Upper lobe of left lung (tissue), 6 donors: ENCODE data around the gene PPP1R3D. TPM values are rescaled to one million over a fixed set of nuclear protein-coding genes. Genes with fewer than 3 reads are reported as not detected.
A peak's percentile ranks its signal among the peaks of the same experiment; 100 is the strongest.

Experiments
- ATAC-seq, 2 donors: fragments of 200-7000 bp; cut with Tn5 transposase; one replicate each; pipeline ENCODE4 v1.9.1; 2022; ENCODE audit warnings: mild to moderate bottlenecking in 2 of 2, moderate library complexity in 2 of 2; ENCODE audit not compliant: low FRiP score in 2 of 2
- DNase-seq, 2 donors: peaks; one replicate each; pipeline ENCODE4 v3.0.0-alpha.2; 2019 to 2020
- H3K27ac ChIP-seq, 4 donors: fragments of 200-600 bp; sonication (generic); one replicate each; pipeline ENCODE4 v1.5.1; 2016 to 2019
- H3K27me3 ChIP-seq, 4 donors: fragments of 200-600 bp; sonication (generic); one replicate each; pipeline ENCODE4 v1.5.1; 2017 to 2019
- H3K36me3 ChIP-seq, 4 donors: fragments of 200-600 bp; sonication (generic); one replicate each; pipeline ENCODE4 v1.5.1; 2016 to 2019
- H3K4me1 ChIP-seq, 4 donors: fragments of 200-600 bp; sonication (generic); one replicate each; pipeline ENCODE4 v1.5.1; 2018 to 2019
- H3K4me3 ChIP-seq, 4 donors: fragments of 200-600 bp; sonication (generic); one replicate each; pipeline ENCODE4 v1.5.1; 2017 to 2019; ENCODE audit warnings: mild to moderate bottlenecking in 2 of 4, moderate library complexity in 1 of 4
- H3K9me3 ChIP-seq, 4 donors: fragments of 200-600 bp; sonication (generic); one replicate each; pipeline ENCODE4 v1.5.1; 2018 to 2019
- CTCF ChIP-seq, 6 experiments: fragments of 450-650 bp in 4 of 6; fragments of 200-600 bp in 2 of 6; sonication (generic) in 2 of 6; IDR thresholded peaks; one replicate each; pipeline ENCODE4 v1.5.1; 2016 to 2019; ENCODE audit warnings: antibody characterized with exemption in 6 of 6
- EP300 ChIP-seq, 4 donors: sonication (generic); formaldehyde crosslinking; IDR thresholded peaks; one replicate each; pipeline ENCODE4 v1.5.1; 2017; ENCODE audit warnings: antibody characterized with exemption in 4 of 4, control low read depth in 2 of 4
- POLR2A ChIP-seq, 4 donors: fragments of 450-650 bp; IDR thresholded peaks; one replicate each; pipeline ENCODE4 v1.5.1; 2016 to 2017; ENCODE audit warnings: antibody characterized with exemption in 4 of 4, mild to moderate bottlenecking in 2 of 4
- POLR2AphosphoS5 ChIP-seq, 2 donors: sonication (generic); formaldehyde crosslinking; IDR thresholded peaks; one replicate each; pipeline ENCODE4 v1.5.1; 2017; ENCODE audit warnings: antibody characterized with exemption in 2 of 2
- WGBS, 2 donors: methylation state at CpG; one replicate each; pipeline ENCODE4 v1.1.5; 2017 to 2018; 5-methylcytosine and 5-hydroxymethylcytosine counted together
- total RNA-seq, 6 donors: library from RNA; depleted of rRNA in 4 of 6; stranded (reverse); fragments of >200 nt in 4 of 6; gene quantifications; one replicate each; pipeline versions ENCODE4 v1.1.0 to v1.2.1, GENCODE V29; 2016 to 2021
- donor health status: DM: no; HTN: no; CAD: no; lungs with moderate emphysema.
- donor health status: DM: no; HTN: yes; CAD: no; lungs with severe emphysema.

Gene PPP1R3D
- total RNA-seq, 6 donors from 2014 or later: 6.3 to 12.6 (median 10.4) TPM

DNA sequence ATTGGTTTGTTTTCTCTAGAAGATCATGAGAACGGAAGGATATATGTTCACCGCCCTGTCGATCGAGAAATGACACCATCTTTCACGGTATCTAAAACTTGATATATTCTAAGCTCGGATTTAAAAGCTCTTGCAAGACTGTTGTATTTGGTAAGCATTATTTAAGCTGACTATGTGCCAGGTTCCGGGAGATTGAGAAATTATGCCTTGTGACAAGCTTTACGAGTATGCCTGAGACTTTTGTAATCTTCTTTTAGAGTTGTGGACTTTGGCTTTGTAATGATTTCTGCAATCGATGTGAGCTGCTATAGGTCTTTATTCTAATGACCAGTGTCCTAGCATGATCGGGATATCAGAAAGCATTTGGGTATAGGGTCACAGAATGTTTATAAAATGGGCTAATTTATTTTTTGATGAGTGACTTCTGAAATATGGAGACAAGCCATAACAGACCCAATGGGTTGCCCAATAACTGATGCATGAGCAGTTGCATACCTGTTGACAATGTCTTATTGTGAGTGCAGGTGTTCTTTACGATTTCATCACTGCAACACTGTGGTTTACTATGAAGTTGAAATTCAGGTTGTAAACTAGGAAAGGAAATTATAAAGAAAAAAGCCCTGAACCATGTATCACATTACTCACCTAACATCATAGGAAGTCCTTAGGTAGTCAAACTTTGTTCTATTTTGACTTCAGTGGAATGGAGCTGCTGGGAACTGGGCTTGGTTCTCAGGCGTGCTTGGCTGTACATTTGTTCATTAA is 32.1 kb upstream of the PPP1R3D start:
- H3K4me3 ChIP-seq: no peak overlapping the region
- ATAC-seq: peak; percentile 47 to 63
- H3K36me3 ChIP-seq: no peaks in the 10 kb centered on the region
- no peaks in the 10 kb centered on the region for H3K9me3 ChIP-seq
- peaks cover 0 to 10% (median 3%) of the 10 kb centered on the region in 4 donors for H3K4me1 ChIP-seq
- H3K27me3 ChIP-seq: no peaks in the 10 kb centered on the region
- DNase-seq: peak in 1 of 2 donors; percentile 54
- peak in 1 of 4 donors; percentile 25 for TF ChIP-seq EP300 (IDR thresholded peaks at IDR 0.05)
- no peak for TF ChIP-seq POLR2AphosphoS5 (IDR thresholded peaks at IDR 0.05)
- 44 to 61% methylated on average over 12 of the region's 12 CpGs for WGBS, 2 donors
- H3K27ac ChIP-seq: peak overlapping the region; percentile 6 to 41 (median 33)

DNA sequence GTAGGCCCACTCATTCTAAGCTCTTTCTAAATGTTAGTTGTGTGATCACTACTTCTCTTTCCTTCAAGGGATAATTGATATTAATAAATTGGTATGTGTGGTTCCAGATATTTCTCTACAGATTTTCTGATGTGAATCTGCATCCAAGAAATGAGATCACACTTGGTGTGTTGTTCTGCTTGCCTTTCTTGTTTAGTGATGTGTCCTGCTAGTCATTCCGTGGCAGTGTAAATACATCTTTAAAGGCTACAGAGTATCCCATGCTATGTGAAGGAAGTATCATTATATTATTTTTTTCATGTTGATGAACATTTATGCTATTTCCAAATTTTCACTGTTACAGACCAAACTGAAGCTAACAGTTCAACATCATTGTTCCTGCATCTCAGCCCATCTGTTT is 31.3 kb upstream of the PPP1R3D start:
- 79 to 95% methylated on average over 1 of the region's 1 CpG for WGBS, 2 donors
- peaks cover 0 to 10% (median 3%) of the 10 kb centered on the region in 4 donors for H3K4me1 ChIP-seq
- ATAC-seq: no peak

DNA sequence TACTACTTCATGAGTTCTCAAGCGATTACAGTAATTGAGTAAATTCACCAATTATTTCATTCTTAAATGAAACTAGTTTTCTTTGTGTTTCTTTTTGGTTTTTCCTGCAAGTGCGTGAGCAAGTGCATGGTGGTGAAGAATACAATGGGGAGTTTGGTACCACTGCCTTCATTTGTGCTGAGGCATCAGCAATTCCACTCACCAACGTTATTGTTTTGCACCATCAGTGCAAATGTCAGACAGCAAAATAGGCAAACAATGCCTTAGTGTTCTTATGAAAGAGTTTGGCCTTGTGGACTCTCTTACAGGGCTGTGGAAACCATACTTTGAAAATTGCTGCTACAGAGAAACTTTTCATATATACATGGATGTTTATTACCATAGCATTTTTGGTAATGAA is 26.3 kb upstream of the PPP1R3D start:
- H3K4me3 ChIP-seq: no peak overlapping the region
- no peaks in the 10 kb centered on the region for H3K36me3 ChIP-seq
- ATAC-seq (no peak), DNase-seq (no peak)
- H3K27ac ChIP-seq: no peak overlapping the region
- WGBS, 2 donors: 83 to 91% methylated on average over 3 of the region's 3 CpGs
- H3K27me3 ChIP-seq: no peaks in the 10 kb centered on the region
- no peaks in the 10 kb centered on the region for H3K9me3 ChIP-seq
- peaks cover 0 to 5% (median under 1%) of the 10 kb centered on the region in 4 donors for H3K4me1 ChIP-seq
- no peak for TF ChIP-seq POLR2AphosphoS5 (IDR thresholded peaks at IDR 0.05)
- TF ChIP-seq CTCF (IDR thresholded peaks at IDR 0.05): no peak
- no peak for TF ChIP-seq EP300 (IDR thresholded peaks at IDR 0.05)
- TF ChIP-seq POLR2A (IDR thresholded peaks at IDR 0.05): no peak

More for the DNA sequence above, 31.3 kb upstream of the PPP1R3D start:
- H3K4me3 ChIP-seq: no peak overlapping the region
- H3K27ac ChIP-seq: peak overlapping the region; percentile 3 to 41 (median 23)
- no peaks in the 10 kb centered on the region for H3K27me3 ChIP-seq
- H3K36me3 ChIP-seq: no peaks in the 10 kb centered on the region
- H3K9me3 ChIP-seq: no peaks in the 10 kb centered on the region
- TF ChIP-seq POLR2A (IDR thresholded peaks at IDR 0.05) (no peak), POLR2AphosphoS5 (IDR thresholded peaks at IDR 0.05) (no peak), EP300 (IDR thresholded peaks at IDR 0.05) (no peak), CTCF (IDR thresholded peaks at IDR 0.05) (no peak)
- DNase-seq: no peak

DNA sequence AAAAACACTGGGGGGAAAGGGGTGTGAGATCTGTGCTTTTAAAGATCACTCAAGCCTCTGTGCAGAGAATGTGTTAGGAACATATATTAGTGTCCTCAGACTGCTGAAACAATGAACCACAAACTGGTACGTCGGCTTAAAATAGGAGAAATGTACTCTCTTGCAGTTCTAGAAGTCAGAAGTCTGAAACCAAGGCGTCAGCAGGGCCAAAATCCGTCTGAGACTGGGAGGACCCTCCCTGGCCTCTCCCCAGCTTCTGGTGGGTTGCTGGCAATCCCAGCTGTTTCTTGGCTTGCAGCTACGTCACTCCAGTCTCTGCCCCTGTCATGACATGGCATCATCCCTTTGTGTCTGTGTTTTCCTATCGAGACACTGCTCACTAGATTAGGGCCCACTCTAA is 22.1 kb upstream of the PPP1R3D start:
- Histone ChIP-seq H3K27ac (no peak overlapping the region), H3K27me3 (no peaks in the 10 kb centered on the region), H3K36me3 (peaks cover 0 to 4% (median 1%) of the 10 kb centered on the region in 4 donors), H3K4me3 (no peak overlapping the region), H3K9me3 (no peaks in the 10 kb centered on the region), H3K4me1 (no peaks in the 10 kb centered on the region)
- 82 to 89% methylated on average over 6 of the region's 6 CpGs for WGBS, 2 donors
- ATAC-seq (no peak), DNase-seq (no peak)
- TF ChIP-seq CTCF (IDR thresholded peaks at IDR 0.05): no peak
- no peak for TF ChIP-seq POLR2AphosphoS5 (IDR thresholded peaks at IDR 0.05)
- TF ChIP-seq POLR2A (IDR thresholded peaks at IDR 0.05): no peak
- TF ChIP-seq EP300 (IDR thresholded peaks at IDR 0.05): no peak

DNA sequence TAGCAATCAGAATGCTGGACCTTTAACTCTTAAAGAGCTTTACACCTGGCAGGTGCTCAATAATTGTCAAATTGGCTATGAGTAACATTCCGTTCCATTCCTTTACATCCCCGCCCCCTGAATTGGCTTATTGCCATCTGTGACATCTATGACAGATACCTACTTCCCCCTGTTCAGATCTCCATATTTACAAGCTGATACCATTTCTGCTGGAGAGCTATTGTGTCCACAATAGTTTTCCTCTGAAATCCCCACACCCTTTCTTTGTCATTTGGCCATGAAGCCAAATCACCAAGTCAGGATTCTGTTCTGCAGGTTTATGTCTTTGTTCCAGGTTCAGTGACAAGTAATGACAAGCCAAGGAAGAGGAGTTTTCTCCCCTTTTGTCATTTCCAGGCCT is 21.3 kb upstream of the PPP1R3D start:
- ATAC-seq: no peak
- Histone ChIP-seq H3K36me3 (peaks cover 0 to 4% (median 1%) of the 10 kb centered on the region in 4 donors), H3K27me3 (no peaks in the 10 kb centered on the region), H3K27ac (no peak overlapping the region), H3K9me3 (no peaks in the 10 kb centered on the region), H3K4me3 (no peak overlapping the region), H3K4me1 (no peaks in the 10 kb centered on the region)
- no peak for TF ChIP-seq POLR2A (IDR thresholded peaks at IDR 0.05)
- no peak for TF ChIP-seq POLR2AphosphoS5 (IDR thresholded peaks at IDR 0.05)
- TF ChIP-seq EP300 (IDR thresholded peaks at IDR 0.05): no peak
- no peak for TF ChIP-seq CTCF (IDR thresholded peaks at IDR 0.05)
- WGBS, 2 donors: 58 to 62% methylated on average over 2 of the region's 2 CpGs
- no peak for DNase-seq
